ENCODE results near the gene IDH3B.

The IDH3B gene

GRCh38 chr20:2655331-2656116, 8.5 kb downstream of the IDH3B start:
- no peak for DNase-seq

- DNase-seq, result peak; percentile 17
Measured at GRCh38 chr20:2654831-2655230, 9.2 kb downstream of the IDH3B start.

GRCh38 chr20:2654384-2654822, 9.6 kb downstream of the IDH3B start:
- DNase-seq, result no peak

GRCh38 chr20:2653556-2654383, 10.2 kb downstream of the IDH3B start:
- DNase-seq, result peak; percentile 25

GRCh38 chr20:2652724-2653555, 11.1 kb downstream of the IDH3B start:
- peak; percentile 60 for DNase-seq

GRCh38 chr20:2651772-2652723, 12.0 kb downstream of the IDH3B start, which contains the start of gene NOP56:
Gene NOP56, plus strand, starts transcription at chr20:2652632. Its CDS starts 29 bp downstream, at chr20:2652661.
- DNase-seq, result peak; percentile 94

GRCh38 chr20:2643708-2644107, 20.3 kb downstream of the IDH3B start:
- DNase-seq, result no peak

GRCh38 chr20:2640899-2641298, 23.1 kb downstream of the IDH3B start:
- no peak for DNase-seq

GRCh38 chr20:2640260-2640659, 23.8 kb downstream of the IDH3B start:
- DNase-seq, result no peak

GRCh38 chr20:2637246-2637645, 26.8 kb downstream of the IDH3B start:
- DNase-seq, result no peak

GRCh38 chr20:2633381-2633780, 30.6 kb downstream of the IDH3B start:
- DNase-seq, result no peak

GRCh38 chr20:2631228-2631627, 32.8 kb downstream of the IDH3B start:
- DNase-seq, result no peak

- DNase-seq, result no peak
Measured at GRCh38 chr20:2626853-2627541, 37.0 kb downstream of the IDH3B start.

GRCh38 chr20:2625062-2625461, 39.0 kb downstream of the IDH3B start:
- no peak for DNase-seq

- DNase-seq, result no peak
Measured at GRCh38 chr20:2624190-2624589, 39.8 kb downstream of the IDH3B start.

- DNase-seq, result no peak
Measured at GRCh38 chr20:2619961-2620595, 43.9 kb downstream of the IDH3B start.

GRCh38 chr20:2619337-2619736, 44.7 kb downstream of the IDH3B start:
- DNase-seq, result no peak

- DNase-seq, result no peak
Measured at GRCh38 chr20:2618815-2619214, 45.2 kb downstream of the IDH3B start.

- DNase-seq, result no peak
Measured at GRCh38 chr20:2617099-2617714, 46.8 kb downstream of the IDH3B start.

- no peak for DNase-seq
Measured at GRCh38 chr20:2616634-2617033, 47.4 kb downstream of the IDH3B start.

All from stimulated activated CD4-positive, alpha-beta T cell treated with anti-CD3 and anti-CD28 coated beads, Interleukin-15, amount 100 ng/mL, for 24 hours (primary cell).